ENCODE results near the gene SUB1.
"Not testable (repeated sequence)": the region's sequence is repeated elsewhere in the genome, so short reads cannot be mapped to it uniquely, and the experiment has no call there.

SUB1 gene

GRCh38 chr5:32566319-32567111 is 18.8 kb upstream of the SUB1 start:
- DNase-seq (ENCODE audit: low spot score): no peak

GRCh38 chr5:32571128-32571527 is 14.2 kb upstream of the SUB1 start:
- no peak for DNase-seq (ENCODE audit: low spot score)

- no peak for DNase-seq (ENCODE audit: low spot score)
Observed at GRCh38 chr5:32572778-32573480, 12.4 kb upstream of the SUB1 start.

- DNase-seq (ENCODE audit: low spot score): not testable (repeated sequence)
Observed at GRCh38 chr5:32573481-32573854, 11.9 kb upstream of the SUB1 start.

- DNase-seq (ENCODE audit: low spot score): no peak
Observed at GRCh38 chr5:32574540-32575175, 10.7 kb upstream of the SUB1 start.

GRCh38 chr5:32578363-32578762 is 7.0 kb upstream of the SUB1 start:
- no peak for DNase-seq (ENCODE audit: low spot score)

GRCh38 chr5:32578764-32579163 is 6.6 kb upstream of the SUB1 start:
- no peak for DNase-seq (ENCODE audit: low spot score)

- no peak for DNase-seq (ENCODE audit: low spot score)
Observed at GRCh38 chr5:32581010-32581785, 4.2 kb upstream of the SUB1 start.

GRCh38 chr5:32583582-32584232 is 1.6 kb upstream of the SUB1 start:
- no peak for DNase-seq (ENCODE audit: low spot score)

- peak; percentile 13 for DNase-seq (ENCODE audit: low spot score)
Observed at GRCh38 chr5:32584646-32585045, 711 bp upstream of the SUB1 start.

GRCh38 chr5:32585122-32585445 is 273 bp upstream of the SUB1 start:
- no peak for DNase-seq (ENCODE audit: low spot score)

- no peak for DNase-seq (ENCODE audit: low spot score)
Observed at GRCh38 chr5:32586276-32586599, 881 bp downstream of the SUB1 start.

- no peak for DNase-seq (ENCODE audit: low spot score)
Observed at GRCh38 chr5:32587067-32587551, 1.8 kb downstream of the SUB1 start.

- DNase-seq (ENCODE audit: low spot score): no peak
Observed at GRCh38 chr5:32589416-32589815, 4.1 kb downstream of the SUB1 start.

GRCh38 chr5:32589942-32590869 is 4.8 kb downstream of the SUB1 start:
- peak; percentile 51 for DNase-seq (ENCODE audit: low spot score)

- DNase-seq (ENCODE audit: low spot score): no peak
Observed at GRCh38 chr5:32595118-32595517, 9.8 kb downstream of the SUB1 start.

- DNase-seq (ENCODE audit: low spot score): no peak
Observed at GRCh38 chr5:32597041-32597629, 11.8 kb downstream of the SUB1 start.

- no peak for DNase-seq (ENCODE audit: low spot score)
Observed at GRCh38 chr5:32598260-32598937, 13.0 kb downstream of the SUB1 start.

GRCh38 chr5:32598997-32599549 is 13.7 kb downstream of the SUB1 start:
- no peak for DNase-seq (ENCODE audit: low spot score)

Data from LoVo (cell line).